CD1c-positive myeloid dendritic cell (primary cell): ENCODE data around the gene CEP63.

Experiments
- DNase-seq: peaks from one replicate; pipeline ENCODE4 v3.0.0-alpha.2; 2016; ENCODE audit errors: extremely low spot score

CEP63 gene

DNA sequence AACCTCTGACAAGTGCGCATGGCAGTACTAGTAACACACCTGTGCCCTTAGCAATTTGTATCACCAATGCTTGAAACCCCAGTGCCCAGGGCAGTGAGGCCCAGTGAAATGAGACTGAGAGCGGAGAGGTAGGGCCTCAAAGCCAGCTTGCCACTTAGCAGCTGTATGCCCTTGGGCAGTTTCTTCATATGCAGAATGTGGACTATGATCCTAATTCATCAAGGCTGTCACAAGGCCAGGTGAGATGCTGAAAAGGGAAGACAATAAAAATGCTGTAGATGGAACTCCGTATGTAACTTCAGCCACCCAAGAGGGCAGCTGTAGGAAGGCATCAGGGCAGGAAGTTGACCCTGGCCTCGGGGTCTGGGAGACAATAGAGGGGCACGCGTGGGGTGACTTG is 90.6 kb downstream of the CEP63 start:
- DNase-seq = no peak

DNA sequence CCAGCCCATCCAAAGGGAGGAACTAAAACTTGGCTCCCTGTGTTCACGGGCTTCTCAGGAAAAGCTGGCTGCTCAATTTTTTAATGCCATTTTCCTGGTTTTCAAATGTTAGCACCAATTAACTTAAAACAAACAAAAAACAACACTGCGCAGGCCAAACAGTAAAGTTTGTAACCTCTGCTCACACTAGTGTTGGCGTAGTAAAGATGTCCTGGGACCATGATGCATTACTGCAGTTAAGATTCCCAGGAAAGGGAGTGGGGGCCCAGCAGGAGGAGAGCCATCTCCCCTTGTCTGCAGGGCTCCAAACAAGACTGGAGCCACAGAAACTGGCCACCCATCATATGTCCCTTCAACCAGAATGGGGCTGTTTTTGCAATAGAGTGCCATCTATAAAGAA is 91.0 kb downstream of the CEP63 start:
- DNase-seq = no peak

DNA sequence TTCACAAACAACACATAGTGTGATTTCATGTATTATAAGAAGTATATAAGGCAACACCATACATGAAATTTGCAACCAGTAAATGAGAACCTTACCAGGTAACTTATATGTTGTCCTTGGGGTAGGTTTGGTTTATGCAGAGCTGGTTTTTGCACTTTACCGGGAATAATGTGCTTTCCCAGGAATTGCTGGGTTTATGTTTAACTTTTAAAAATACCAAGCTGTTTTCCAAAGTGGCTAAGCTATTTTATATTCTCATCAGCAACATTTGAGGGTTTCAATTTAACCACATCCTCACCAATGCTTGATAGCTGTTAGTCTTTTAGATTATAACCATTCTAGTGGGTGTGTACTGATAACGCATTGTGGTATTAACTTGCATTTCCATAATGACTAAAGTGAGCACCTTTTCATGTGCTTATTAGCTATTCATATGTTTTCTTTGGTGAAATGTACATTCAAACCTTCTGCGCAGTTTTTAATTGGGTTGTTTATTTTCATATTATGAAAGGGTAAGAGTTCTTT is 93.3 kb downstream of the CEP63 start:
- no peak for DNase-seq

DNA sequence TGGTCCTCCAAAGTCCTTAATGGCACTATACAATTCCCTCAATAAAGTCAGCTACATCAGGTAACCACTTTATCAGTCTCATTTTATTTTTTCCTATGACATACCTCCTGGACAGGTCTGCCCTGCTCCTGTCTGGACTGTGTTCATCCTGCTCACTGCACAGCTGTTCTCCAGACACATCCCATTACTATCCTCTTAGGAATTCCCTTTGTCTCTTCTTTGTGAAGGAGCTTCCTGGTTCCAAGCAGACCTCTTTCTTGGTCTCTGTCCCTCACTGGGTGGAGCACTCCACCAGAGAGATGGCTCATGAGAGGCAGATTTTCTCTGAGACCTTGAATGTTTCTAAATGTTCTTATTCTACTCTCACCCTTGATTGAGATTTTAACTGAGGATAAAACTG is 104.9 kb downstream of the CEP63 start:
- no peak for DNase-seq

DNA sequence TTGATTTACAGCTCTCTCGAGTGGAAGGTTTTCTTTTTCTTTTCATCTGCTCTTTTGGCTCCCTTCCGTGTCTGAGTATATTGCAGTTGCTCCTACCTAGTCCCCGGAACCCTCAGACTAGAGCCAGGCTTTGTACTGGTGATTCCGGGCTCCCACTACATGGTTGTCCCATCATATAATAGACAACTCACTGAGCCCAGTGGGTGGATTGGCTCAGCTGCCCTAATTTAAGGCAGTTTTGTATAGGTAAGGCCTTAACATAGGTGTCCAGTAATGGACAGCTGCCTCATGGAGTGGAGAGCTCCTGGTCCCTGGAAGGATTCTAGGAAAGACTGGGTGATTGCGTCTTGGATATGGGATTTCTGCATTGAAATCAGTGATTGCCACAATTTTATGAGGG is 106.9 kb downstream of the CEP63 start:
- DNase-seq = no peak

DNA sequence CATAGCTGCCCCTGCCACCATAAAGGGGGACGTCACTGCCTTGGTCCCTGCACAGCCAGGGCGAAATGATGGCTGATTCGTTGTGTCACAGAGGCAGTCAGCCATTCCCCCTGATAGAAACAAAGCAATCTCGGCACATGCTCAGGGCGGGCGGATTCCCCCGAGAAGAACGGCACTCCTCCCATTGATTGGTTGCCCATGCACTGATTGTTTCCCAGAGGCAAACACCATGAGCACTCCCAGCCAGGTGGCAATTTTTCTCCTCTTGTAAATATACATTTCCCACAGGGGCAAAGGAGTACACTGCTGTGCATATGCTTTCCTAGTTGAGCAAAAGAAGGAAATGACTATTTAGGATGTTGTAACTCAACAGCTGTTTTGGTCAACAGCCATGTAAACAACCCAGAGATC is 108.5 kb downstream of the CEP63 start:
- peak; percentile 31 for DNase-seq

DNA sequence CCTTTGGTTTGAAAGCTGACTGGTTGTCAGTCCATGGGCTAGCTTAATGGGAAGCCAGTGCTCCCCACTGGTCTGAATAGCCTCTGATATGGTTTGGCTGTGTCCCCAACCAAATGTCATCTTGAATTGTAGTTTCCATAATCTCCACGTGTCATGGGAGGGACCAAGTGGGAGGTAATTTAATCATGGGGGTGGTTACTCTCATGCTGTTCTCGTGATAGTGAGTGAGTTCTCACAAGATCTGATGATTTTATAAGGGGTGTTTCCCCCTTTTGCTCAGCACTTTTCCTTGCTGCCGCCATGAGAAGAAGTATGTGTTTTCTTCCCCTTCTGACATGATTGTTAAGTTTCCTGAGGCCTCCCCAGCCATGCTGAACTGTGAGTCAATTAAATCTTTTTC is 109.1 kb downstream of the CEP63 start:
- DNase-seq = peak; percentile 13

DNA sequence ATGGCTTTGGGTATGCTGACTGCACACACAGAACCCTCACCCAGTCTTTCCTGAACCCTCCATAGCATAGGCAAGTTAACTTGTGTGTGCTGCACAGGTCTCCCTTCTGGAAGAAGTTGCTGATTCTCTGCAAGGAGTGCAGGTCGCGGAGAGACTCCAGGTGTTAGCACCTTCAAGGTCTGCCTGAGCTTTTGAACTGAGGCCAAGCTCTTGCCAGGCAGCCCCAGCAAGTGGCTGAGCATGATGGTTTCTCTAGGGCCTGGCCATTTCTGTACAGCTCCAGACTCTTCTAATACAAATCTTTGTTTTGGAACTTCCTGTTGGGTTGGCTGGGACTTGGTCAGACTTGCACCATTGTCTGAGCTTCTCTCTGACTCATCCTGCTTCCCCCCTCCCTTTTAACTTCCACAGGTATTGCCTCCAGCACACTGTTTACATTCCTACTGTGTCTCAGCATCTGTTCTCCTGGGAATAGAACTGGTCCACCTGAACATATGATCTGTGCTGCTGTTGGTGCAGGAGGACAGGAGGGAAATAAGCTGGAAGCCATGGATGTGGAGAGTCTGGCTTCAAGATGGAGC is 111.6 kb downstream of the CEP63 start:
- DNase-seq = no peak

DNA sequence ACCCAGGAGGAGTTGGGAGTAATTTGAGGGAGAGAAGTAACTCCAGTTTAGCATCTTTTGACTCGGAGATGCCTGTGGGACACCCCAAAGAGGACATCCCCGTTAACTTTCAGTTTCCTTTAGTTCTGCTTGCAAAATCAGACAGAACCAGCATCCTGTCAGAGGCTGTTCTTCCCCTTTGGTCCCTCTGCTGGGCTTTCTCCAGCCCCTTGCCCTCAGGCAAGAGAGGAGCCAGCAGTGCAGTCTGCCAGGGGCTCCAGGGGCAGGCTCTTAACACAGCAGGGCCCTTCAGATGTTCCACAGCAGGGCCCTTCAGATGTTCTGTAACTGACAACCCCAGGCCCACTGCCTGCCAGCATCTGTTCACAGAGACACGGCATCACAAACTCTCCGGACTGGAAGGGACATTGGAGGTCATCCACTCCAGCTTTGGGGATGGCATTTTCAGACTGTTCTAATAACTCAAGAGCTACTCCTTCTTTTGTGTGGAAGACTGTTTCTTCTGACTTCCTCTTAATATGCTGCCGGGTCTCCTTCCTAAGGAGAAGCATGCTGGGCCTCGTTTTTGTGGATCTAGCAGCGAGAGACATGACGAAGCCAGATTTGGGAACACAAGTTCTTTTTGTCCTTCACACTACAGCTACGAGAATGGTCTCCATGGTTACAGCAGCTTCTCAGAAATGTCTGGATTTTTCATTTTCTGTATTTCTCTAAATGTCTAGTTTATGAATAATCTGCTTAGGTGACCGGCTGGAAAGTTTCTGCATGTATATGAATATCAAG is 113.1 kb downstream of the CEP63 start:
- peak; percentile 6 for DNase-seq

DNA sequence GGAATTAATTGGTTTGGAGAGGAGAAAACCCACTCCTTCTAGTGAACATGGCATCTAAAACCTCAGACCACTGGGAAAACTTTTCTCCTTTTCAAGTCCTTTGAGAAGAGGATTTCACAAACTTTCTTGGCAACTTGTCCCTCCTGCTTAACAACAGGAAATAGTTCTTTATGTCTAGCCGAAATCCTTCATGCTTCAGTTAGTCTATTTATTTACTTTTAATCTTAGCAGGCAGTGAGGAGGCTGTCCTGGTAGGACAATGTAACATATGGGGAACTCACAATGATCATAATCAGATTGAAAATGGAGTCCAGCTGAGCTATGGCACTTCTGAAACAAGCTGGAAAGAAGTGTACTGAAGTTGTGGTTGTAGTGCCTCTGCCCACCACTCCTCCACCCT is 114.3 kb downstream of the CEP63 start:
- DNase-seq = no peak

DNA sequence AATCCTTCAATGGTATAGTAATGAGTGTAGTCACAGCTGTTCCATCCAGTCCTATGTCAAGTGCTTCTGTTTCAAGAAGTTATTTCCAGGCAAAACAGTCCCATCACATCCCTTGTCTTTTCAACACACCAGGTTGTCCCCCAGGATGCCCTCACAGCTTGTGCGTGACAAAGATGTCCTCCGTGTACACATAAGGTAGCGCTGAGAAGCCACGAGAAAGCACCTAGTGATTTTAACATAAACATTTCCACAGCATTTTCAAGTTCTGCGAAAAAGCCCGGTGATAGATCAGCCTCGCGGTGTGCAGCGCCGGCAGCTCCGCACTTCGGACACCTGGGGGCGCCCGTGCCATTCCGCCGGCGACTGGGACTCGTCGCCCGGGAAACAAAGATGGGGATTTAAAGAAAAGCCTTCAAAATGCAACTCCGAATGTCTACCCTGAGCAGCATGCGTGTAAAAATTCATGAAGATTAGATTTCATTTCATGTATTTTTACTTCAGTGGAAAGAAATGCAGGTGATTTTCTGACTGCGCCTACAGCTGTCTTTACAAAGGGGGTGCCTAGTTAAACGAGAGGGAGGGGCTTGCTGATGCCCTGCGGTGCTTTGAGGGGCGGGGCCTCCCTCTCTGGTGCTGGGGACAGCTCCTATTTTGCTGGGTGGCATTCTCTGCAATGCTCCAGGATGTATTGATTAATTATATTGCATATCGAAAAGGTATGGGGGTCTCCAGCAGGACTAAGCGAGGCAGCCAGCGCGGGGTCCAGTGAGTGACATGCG is 115.0 kb downstream of the CEP63 start:
- DNase-seq = peak; percentile 76

DNA sequence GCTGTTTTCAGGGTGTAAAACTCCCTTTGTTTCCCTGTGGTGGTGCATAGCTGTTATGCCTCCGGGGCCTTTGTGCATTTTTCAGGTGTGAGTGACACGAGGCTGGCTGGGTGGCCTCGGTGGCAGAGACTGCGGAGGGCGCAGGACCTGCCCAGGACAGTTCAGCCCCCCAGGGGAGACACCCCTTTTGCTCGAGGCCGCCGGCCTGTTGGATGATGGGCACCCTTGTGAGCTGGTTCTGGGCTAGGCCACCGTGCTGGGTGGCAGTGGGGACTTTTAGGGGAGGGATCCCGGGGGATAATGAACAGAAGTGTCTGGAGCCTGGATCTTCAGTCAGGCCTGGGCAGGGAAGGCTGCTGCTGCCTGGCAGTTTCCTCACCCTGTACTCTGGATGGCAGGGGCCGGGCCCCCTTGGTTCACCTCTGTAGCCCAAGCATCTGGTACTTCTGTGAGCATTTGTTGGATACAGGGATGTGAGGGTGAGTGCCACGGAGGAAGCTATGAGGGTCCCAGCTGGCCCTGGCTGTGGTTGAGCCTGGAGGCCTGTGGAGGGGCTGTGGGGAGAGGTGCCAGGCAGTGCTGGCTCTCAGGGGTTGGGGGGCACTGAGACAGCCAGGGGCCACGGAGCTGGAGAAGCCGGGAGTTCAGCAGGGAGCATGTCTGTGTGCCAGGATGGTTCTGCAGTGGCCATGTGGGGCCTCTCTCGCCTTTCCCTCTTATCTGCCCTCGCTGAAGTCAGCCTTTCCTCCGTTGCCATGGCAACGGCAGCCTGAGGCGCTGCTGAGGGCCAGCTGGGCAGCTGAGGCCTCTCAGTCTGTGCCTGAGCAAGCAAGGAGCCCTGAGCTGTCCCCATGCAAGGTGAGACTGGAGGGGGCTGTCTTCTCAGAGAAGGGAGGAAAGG is 115.9 kb downstream of the CEP63 start:
- no peak for DNase-seq

DNA sequence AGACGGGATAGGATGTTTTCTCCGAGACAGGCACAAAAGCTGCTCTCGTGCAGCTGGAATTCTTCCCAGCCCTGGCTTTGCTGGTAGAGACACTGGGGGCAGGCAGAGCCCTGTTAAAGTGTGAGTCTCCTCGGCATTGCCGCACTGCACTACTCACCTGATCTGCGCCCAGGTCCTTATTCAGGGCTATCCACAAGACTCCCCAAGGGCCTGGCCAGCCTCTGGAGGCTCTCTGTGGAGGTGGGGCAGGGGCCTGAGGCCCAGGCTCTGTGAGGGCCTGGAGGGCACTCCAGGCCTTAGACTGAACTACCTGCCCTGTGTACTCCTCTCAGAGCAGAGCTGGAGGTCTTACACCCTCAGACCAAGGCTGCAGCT is 116.6 kb downstream of the CEP63 start:
- DNase-seq = no peak

DNA sequence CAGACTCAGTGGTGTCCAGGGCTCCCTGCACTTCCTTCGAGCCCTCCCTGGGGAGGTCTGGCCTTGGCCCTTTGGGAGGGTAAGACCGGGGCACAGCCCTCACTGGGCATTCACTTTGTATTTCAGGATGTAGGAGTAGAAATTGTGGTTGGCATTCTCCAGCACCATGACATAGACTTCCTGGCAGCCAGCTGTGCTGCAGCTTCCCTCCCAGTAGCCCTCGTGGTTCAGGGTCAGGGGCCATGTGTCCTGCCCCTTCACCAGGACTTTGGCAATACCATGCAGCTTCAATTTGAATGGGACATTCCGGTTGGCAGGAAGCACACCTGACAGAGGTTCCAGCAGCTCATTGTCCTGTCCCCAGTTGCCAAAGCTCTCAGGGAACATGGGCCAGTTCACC is 117.6 kb downstream of the CEP63 start:
- no peak for DNase-seq

DNA sequence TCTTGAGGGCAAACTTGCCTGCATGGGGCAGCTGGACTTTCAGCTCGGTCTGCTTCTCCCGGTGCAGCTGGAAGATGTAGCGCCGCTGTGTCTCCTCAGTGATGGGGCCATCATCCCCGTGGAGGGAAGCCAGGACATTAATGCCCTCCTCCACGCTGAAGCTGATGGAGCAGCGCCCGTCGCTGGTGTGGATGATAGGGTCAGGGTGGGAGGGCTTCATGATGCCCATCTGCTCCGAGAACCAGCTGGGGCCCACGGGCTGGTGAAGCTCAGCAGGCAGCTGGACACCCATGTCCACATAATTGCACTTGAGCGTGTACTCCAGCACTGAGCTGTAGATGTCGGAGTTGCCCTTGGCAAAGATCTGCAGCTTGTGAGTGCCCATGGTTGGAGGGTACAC is 118.1 kb downstream of the CEP63 start:
- DNase-seq = no peak

DNA sequence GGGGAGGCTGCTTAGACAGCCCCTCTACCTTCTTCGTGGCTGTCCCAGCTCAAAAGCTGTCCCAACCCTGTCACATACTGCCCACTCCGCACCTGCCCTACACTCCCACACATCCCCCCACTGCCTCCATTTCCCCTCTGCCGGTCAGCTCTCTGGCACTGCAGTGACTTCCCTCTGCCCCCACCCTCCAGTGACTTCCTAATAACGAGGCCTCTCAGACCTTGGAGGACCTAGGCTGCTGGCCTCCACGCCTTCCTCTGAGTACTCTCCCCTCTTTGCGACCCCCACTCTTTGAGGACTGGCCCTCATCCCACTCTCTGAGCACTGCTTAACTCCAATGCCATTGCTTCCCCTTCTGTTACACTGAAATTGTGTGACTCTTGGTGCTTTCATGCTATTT is 119.7 kb downstream of the CEP63 start:
- DNase-seq = peak; percentile 7

DNA sequence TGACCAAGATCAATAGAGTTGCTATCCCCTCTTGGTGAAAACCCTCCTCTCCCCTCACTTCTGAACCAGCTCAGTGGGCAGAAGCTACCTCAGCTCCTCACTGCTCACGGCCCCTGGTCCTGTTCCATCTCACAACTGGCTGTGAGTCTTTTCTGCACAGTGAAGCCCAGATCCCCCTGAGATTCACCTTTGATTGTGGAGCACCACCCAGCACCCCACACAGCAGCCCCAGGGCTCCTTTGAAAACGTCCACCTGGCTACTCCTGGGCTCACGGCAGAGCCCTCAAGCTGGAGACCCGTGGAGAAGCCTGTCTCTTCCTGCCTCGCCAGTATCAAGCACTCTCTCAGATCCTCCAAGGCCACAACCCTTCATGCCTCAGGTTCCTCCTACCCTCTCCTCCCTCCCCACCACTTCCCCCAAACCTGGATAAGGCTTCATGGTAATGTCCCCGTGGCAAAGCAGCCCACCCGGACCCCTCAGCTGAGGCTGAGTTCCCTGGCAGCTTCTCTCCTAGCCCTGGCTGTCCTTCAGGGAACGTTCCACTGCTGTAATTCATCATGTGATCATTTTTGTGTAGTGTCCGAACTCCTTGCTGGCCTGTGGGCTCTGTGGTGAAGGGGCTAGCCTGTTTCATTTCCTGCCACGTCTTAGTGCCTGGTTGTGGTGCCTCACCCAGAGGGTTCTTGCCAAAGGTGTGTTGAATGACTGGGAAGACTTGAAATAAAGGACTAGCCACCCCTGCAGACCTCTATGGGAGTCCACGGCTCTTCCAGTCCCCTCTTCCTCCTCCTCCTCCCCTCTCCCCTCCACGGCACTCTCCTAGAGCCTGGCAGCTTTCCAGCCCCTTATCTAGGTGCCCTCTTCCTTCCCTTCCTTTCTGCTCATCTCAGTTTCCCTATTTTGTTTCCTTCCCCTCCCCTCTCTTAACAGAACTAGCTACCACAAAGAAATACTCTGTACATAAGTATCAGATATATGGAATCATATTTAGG is 120.5 kb downstream of the CEP63 start:
- DNase-seq = peak; percentile 5

DNA sequence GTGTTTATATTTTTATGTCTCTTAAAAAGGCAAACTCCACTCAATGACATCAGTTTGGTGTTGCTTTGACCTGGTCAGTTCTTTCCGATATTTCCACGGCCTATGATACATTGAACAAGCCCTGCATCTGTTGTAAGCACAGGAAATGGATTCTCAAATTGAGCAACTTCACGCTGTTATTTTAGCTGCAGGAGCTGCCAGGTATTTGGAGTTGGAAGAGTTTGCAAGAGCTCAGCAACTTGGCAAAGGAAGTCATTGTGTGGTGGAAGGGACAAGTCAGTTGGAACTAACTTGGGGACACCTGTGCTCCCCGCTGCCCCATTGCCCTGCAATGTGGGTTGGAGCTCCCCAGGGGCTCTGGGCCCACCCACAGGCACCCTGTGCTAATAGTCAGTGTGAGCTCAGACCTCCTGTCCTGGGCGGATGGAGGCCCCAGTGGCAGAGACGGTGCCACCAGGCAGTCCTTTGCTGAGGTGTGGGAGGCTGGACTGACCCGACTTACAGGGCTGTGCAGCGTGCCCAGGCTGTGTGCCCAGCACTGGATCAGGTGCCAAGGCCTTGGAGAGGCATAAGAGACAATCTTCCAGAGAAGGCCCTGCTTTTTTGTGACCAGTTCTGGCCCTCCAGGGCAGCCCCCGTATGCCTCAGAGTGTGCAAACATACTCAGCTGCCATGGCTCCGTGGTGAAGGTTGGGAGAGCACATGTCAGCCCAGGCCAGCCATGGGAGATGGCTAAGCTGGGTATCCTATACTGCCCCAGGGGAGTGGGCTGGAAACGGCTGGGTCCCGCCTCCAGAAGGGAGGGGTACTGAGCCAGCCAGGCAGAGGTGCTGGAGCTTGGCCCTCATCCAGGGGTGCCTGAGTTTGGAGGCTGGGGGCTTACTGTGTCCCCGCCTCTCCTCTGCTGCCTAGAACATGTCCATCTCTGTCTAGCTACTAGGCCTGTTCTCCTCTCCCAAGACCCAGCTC is 121.5 kb downstream of the CEP63 start:
- DNase-seq = no peak

DNA sequence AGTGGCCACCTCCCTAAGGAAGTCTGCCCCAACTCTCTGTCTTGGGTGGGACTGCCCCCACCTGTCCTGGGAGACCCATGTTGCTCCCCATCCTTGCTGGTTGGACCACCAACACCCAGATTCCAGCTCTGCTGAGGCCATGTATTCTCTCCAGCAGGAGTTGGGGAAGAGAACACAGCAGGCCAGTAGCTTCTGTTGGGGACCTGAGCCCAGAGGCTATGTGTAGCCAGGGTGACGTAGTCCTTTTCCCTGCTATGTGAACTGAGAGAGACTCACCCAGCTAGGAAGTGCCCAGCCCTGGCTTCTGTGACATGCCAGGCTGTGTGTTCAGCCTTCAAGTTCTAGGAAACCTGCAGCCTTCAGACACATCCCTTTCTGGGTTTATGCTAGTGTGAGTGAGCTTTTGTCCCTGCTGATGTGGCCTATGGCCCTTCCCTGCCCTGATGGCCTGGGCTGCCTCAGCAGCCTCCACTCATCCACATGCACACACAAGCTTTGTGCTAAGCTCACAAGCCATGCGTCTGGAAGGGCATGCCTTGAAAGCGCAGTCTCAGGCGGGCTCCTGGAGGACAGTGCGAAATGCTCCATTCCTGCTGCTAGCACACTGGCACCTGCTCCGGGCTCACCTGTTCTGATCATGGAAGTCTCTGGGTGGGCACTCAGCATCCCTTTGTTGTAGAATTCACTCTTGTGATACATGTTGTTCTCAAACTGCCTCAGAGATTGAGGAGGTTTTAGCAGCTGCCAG is 122.3 kb downstream of the CEP63 start:
- no peak for DNase-seq
